GM12891 (cell line): ENCODE data around the gene CALY.

ENCODE experiments used
- DNase-seq: peaks from one replicate; pipeline ENCODE4 v3.0.0; 2011; ENCODE audit warnings: low spot score; ENCODE audit not compliant: insufficient read length
- FAIRE-seq: peaks from 2 replicates; lab custom pipeline; 2011; peaks lifted over from hg19 to GRCh38; lab: Jason Lieb, UNC
- PAX5 ChIP-seq: IDR thresholded peaks from 2 replicates; pipeline ENCODE4 v1.6.1; 2011; ENCODE audit warnings: low read length, moderate library complexity, mild to moderate bottlenecking; ENCODE audit not compliant: insufficient read depth, severe bottlenecking
- POLR2A ChIP-seq: IDR thresholded peaks from 2 replicates; pipeline ENCODE4 v1.6.1; 2011; ENCODE audit warnings: low read depth, low read length, control low read depth
- POLR2AphosphoS5 ChIP-seq: IDR thresholded peaks from 2 replicates; pipeline ENCODE4 v1.6.1; 2011; ENCODE audit warnings: low read depth, low read length, control low read depth
- POU2F2 ChIP-seq: IDR thresholded peaks from 2 replicates; pipeline ENCODE4 v1.6.1; 2011; ENCODE audit warnings: low read depth, mild to moderate bottlenecking, control low read depth, low read length, moderate library complexity
- SPI1 ChIP-seq: IDR thresholded peaks from 2 replicates; pipeline ENCODE4 v1.6.1; 2011; ENCODE audit warnings: low read depth, low read length, control low read depth
- TAF1 ChIP-seq: IDR thresholded peaks from 2 replicates; pipeline ENCODE4 v1.6.1; 2011; ENCODE audit warnings: low read depth, low read length, control low read depth

CALY gene

DNA sequence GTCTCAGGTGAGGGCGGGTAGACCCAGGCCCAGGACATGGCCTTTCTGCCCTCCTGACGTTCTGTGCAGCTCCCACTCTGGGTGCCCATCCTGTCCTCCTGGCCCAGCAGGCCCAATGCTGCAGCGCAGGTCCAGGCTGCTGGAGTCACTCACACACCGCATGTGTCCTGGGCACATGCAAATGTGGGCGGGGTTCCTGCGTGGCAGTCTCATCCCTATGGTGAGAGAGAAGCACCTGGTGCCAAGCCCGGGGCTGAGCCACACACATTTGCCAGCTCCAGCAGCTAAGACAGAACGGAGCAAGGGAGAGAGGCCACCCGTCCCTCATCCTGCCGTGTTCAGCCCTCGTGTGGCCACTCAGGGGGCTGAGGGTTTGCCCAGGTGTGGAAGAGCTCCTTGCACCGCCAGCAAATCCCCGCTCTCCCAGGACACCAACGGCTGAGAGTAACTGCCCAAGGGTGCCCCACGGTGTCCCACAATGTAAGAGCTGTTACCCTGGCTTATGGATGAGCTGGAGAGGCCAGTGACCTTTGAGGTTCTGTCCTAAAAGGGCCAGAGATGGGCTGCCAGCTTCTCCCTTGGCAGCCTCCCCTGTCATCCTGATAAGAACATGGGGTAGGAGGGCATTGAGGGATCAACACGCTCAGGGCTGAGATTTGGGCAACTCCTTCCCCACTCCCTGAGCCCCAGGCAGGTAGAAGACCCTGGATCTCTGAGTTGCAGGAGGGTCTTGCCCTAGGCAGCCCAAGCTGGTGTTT lies 16.7 kb upstream of the CALY start:
- FAIRE-seq: no peak
- DNase-seq: no peak
- TF ChIP-seq PAX5 (no peak), TAF1 (no peak), POLR2AphosphoS5 (no peak)

DNA sequence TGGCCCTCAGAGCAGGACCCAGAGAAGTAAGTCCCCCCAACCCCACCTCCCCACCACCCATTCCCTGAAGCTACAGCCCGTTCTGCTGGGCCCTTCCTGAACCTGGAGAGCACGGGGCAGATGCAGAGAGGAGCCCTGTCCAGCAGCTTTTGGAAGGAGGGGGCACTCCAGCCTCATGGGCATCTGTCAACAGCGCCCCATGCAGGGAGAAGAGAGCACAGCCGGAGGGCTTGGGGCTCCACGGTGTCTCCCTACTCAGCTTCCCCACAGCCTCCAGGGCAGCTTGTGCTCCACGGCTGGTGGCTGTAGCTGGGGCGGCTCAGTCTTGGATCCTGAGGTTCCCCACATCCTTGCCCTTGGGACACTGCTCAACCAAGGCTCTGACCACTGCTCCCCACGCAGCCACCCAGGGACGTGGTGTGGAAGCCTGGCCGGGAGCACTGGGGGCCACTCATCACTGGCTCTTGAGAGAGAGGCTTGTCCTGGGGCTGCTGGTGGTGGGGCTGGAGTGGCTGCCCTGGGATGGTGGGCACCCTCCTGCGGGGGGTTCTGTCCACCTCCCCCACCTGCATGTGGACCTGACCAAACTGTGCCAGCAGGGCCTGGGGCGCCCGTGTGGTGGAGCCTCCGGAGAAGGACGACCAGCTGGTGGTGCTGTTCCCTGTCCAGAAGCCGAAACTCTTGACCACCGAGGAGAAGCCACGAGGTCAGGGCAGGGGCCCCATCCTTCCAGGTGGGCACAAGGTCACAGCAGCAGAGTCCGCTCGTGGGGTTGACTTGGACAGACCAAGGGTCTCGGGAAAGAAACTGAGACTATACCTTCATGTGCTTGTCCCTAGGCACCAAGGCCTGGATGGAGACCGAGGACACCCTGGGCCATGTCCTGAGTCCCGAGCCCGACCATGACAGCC lies 15.0 kb upstream of the CALY start:
- DNase-seq (no peak), FAIRE-seq (no peak)
- TF ChIP-seq SPI1 (no peak), POU2F2 (no peak)

DNA sequence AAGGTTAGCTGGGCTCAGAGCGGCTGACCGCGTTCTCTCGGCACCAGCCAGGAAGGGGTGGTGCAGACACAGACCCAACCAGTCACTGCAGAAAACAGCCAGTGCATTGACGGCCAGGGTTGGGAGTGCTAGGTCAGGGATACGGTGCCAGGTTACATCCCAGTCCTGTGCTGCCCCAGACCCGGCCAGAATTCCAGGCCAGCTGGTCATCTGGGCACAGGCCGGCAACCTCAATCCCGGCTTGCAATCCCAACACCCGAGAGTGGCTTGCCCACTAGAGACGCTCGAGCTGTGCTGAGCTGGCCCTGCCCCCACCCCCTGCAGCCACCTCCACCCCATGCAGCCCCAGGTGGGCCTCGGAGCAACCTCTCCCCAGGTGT lies 14.2 kb upstream of the CALY start:
- no peak for TF ChIP-seq POLR2AphosphoS5
- TF ChIP-seq SPI1: no peak
- no peak for TF ChIP-seq POU2F2
- TF ChIP-seq POLR2A: no peak
- TF ChIP-seq PAX5: no peak
- no peak for TF ChIP-seq TAF1
- DNase-seq (no peak), FAIRE-seq (no peak)

DNA sequence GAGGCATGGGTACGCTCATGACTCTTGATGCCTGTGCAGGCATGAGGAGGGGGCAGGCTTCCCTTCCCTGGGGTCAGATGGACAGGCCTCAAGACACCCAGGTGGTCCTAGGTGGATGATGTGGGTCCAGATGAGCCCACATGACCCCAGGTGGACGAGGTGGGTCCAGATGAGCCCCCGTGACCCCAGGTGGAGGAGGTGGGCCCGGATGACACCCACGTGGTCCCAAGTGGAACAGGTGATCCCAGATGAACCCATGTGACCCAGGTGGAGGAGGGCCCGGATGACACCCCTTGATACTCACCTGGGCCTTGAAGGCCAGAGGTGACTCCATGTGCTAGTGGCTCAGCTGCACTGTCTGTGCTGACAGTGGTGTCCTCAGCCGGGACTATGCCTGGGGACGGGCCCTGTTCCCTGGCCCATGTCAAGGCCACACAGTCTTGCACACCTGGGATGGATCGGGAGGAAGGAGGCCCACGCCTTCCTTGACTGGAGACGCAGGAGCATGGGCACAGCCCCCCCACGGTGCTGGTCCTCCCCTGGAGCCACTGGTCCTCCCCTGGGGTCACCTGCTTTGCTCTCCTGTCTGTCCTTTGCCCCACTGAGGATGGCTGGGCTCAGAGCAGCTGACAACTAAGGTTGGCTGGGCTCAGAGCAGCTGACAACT lies 13.7 kb upstream of the CALY start:
- no peak for FAIRE-seq
- TF ChIP-seq POU2F2 (no peak), POLR2AphosphoS5 (no peak), SPI1 (no peak), PAX5 (no peak), TAF1 (no peak), POLR2A (no peak)
- DNase-seq: no peak

DNA sequence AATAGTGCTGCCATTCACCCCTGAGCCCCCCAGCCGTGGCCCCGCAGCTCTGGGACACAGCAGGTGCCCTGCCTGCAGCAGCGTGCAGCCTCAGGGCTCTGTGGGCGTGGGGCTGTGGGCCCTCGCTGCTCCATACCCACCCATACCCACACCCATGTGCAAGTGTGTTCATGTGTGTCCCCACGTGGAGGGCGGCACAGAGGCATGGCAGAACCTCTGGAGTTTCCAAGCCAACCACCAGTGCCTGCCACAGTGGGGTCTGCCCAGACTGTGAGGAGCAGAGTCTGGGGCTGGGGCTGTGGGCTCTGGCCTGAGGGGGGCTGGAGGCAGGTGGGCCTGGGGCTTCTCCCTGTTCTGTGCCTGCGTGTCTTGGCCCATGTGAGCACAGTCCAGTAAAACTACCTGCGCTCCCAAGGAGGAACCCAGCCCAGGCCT lies 12.9 kb upstream of the CALY start:
- FAIRE-seq (no peak), DNase-seq (no peak)
- TF ChIP-seq POLR2AphosphoS5 (no peak), TAF1 (no peak), PAX5 (no peak), POLR2A (no peak), SPI1 (no peak), POU2F2 (no peak)

DNA sequence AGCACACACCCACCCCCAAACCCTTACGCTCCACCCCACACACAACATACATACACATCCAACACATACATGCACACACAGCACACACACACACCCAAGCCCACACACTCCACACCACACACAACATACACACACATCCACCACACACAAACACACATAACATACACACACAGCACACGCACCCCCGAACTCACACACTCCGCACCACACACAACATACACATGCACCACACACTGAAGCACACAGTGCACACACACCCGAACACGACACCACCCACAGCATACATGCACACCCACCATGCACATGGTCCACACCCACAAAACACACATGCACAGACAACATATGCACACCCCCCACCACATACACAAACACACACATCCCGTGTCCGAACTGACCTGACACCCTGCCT lies 12.5 kb upstream of the CALY start:
- TF ChIP-seq PAX5: no peak
- TF ChIP-seq POLR2A: no peak
- TF ChIP-seq POU2F2: no peak
- no peak for TF ChIP-seq POLR2AphosphoS5
- no peak for TF ChIP-seq TAF1
- TF ChIP-seq SPI1: no peak
- FAIRE-seq (peak; percentile 81), DNase-seq (no peak)

DNA sequence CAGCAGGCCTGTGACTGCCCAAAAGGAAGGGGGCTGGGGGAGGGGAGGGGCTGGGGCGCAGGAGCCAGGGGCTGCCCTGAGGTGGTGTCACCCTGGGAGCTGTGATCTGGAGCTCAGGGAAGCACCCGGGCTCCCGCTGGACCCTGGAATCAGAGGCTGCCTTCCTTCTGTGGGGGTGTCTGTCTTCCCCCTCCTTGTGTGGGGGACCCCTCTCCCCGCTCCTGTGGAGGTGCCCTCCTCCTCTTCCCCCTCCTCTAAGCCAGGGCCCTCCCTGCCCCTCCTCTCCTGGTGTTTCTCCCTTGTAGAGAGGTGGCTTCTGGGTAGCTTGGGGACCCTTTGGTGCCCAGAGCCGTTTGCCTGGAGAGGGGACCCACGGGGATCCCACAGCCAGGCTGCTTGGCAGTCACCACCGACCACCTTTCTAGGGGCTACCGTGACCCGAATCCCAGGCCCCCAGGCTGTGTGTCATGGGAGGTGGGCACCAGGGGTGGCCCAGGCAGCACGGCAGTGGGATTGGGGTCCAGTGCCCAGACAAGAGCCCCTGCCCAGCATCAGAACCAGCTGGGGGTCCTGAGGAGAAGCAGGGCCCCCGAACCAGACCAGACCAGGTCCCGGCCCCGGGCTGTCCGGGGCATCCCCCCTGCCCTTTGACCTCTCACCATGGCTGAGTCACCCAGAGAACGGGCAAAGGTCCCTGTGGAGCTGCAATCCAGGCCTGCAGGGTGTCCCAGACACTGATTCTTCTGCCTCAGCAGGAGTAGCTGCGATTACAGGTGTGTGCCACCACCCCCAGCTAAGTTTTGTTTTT lies 11.2 kb upstream of the CALY start:
- DNase-seq (no peak), FAIRE-seq (no peak)
- TF ChIP-seq PAX5: no peak

DNA sequence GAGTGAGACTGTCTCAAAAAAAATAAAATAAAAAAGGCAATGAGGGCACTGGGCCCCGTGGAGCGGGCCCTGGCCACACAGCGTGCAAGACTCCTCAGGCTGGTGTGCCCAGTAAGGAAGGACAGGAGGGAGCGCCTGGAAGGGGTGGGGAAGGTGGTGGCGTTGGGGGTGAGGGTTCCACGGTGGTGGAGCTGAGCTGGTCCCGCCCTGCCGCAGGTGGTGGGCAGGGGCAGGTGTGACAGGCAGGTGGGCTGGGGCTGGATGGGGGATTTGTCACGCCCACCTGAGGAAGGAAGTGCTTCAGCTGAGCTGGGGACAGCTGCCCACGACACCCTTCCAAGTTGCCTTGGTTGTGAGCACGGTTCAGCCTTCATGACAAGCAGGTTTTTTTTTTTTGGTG lies 9.7 kb upstream of the CALY start:
- FAIRE-seq: no peak
- no peak for DNase-seq
- TF ChIP-seq TAF1 (no peak), SPI1 (no peak), POLR2A (no peak), POLR2AphosphoS5 (no peak), POU2F2 (no peak), PAX5 (no peak)

DNA sequence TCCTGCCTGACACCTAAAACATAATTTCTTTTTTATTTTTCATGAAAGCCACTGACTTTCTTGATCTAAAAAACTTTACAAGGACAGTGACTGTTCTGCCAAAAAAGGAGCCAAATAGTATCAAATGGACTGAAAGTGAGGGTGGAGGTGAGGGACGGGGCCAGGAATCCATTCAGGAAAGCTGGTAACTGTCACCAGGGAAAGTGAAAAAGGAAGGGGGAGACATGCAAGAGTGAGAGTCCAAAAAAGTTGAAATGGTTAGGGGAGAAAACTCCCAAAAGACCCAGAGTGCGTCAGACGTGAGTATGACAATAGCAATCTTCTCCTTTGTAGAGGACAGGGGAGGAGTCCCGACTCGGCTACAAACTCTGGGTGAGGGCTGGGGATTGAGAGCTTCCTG lies 7.5 kb upstream of the CALY start:
- TF ChIP-seq POLR2AphosphoS5: no peak
- no peak for TF ChIP-seq POU2F2
- no peak for TF ChIP-seq POLR2A
- no peak for TF ChIP-seq SPI1
- TF ChIP-seq PAX5: no peak
- no peak for TF ChIP-seq TAF1
- FAIRE-seq: no peak
- DNase-seq: no peak
